Peyer's patch (tissue), 4 donors: ENCODE data around the gene MBNL3.
"Not testable (repeated sequence)": the region's sequence is repeated elsewhere in the genome, so short reads cannot be mapped to it uniquely, and the experiment has no call there.

Experiments used
- POLR2A ChIP-seq, 2 donors: fragments of 450-650 bp; IDR thresholded peaks; one replicate each; pipeline ENCODE4 v1.5.1; 2017; ENCODE audit warnings: antibody characterized with exemption in 2 of 2, mild to moderate bottlenecking in 2 of 2, moderate library complexity in 2 of 2
- TF ChIP-seq, protein P1 (sequence below), 6 experiments: fragments of 450-650 bp in 4 of 6; fragments of 200-600 bp in 2 of 6; sonication (generic) in 1 of 6; IDR thresholded peaks; one replicate each; pipeline ENCODE4 v1.5.1; 2017 to 2019; ENCODE audit warnings: antibody characterized with exemption in 6 of 6, mild to moderate bottlenecking in 3 of 6, moderate library complexity in 1 of 6

DNA sequence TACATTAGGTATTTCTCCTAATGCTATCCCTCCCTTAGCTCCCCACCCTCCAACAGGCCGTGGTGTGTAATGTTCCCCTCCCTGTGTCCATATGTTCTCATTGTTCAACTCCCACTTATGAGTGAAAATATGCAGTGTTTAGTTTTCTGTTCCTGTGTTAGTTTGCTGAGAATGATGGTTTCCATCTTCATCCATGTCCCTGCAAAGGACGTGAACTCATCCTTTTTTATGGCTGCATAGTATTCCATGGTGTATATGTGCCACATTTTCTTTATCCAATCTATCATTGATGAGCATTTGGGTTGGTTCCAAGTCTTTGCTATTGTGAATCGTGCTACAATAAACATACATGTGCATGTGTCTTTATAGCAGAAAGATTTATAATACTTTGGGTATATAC is 42.9 kb downstream of the MBNL3 start:
- TF ChIP-seq POLR2A (IDR thresholded peaks at IDR 0.05), result not testable (repeated sequence)
- TF ChIP-seq, protein P1, sequence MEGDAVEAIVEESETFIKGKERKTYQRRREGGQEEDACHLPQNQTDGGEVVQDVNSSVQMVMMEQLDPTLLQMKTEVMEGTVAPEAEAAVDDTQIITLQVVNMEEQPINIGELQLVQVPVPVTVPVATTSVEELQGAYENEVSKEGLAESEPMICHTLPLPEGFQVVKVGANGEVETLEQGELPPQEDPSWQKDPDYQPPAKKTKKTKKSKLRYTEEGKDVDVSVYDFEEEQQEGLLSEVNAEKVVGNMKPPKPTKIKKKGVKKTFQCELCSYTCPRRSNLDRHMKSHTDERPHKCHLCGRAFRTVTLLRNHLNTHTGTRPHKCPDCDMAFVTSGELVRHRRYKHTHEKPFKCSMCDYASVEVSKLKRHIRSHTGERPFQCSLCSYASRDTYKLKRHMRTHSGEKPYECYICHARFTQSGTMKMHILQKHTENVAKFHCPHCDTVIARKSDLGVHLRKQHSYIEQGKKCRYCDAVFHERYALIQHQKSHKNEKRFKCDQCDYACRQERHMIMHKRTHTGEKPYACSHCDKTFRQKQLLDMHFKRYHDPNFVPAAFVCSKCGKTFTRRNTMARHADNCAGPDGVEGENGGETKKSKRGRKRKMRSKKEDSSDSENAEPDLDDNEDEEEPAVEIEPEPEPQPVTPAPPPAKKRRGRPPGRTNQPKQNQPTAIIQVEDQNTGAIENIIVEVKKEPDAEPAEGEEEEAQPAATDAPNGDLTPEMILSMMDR (IDR thresholded peaks at IDR 0.05), result not testable (repeated sequence)
